Gastroesophageal sphincter (tissue), 3 donors: ENCODE results near the gene HSF4.

Experiments
- CTCF ChIP-seq, 4 experiments: fragments of 200-600 bp in 2 of 4; fragments of 450-650 bp in 2 of 4; sonication (generic) in 1 of 4; IDR thresholded peaks; one replicate each; pipeline ENCODE4 v1.5.1; 2017 to 2019; ENCODE audit warnings: antibody characterized with exemption in 4 of 4, mild to moderate bottlenecking in 2 of 4, moderate library complexity in 2 of 4
- POLR2A ChIP-seq, 2 donors: fragments of 450-650 bp; IDR thresholded peaks; one replicate each; pipeline ENCODE4 v1.6.1; 2017; ENCODE audit warnings: antibody characterized with exemption in 2 of 2, mild to moderate bottlenecking in 2 of 2, moderate library complexity in 1 of 2

DNA sequence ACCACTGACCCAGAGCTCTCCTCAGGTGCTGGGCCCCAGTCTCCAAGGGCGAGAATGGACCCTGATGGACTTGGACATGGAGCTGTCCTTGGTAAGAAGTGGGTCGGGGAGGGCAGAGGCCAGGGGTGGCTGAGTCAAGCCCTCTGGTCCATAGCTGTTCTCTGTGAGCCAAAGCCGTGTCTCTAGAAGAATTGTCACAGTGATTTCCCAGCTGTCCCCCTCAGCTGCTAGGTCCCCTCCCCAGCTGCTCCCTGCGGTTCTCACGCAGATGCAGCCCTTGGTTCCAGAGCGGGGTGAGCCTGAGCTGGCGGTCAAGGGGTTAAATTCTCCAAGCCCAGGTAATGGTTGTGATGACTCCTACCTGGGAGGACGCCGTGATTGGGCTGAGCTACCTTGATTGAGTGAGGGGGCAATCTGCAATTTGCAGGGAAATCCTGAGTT, 4.5 kb downstream of the HSF4 start:
- TF ChIP-seq CTCF (IDR thresholded peaks at IDR 0.05) (no peak), POLR2A (IDR thresholded peaks at IDR 0.05) (no peak)
